ENCODE data around the gene SFXN5.

The SFXN5 gene

DNA sequence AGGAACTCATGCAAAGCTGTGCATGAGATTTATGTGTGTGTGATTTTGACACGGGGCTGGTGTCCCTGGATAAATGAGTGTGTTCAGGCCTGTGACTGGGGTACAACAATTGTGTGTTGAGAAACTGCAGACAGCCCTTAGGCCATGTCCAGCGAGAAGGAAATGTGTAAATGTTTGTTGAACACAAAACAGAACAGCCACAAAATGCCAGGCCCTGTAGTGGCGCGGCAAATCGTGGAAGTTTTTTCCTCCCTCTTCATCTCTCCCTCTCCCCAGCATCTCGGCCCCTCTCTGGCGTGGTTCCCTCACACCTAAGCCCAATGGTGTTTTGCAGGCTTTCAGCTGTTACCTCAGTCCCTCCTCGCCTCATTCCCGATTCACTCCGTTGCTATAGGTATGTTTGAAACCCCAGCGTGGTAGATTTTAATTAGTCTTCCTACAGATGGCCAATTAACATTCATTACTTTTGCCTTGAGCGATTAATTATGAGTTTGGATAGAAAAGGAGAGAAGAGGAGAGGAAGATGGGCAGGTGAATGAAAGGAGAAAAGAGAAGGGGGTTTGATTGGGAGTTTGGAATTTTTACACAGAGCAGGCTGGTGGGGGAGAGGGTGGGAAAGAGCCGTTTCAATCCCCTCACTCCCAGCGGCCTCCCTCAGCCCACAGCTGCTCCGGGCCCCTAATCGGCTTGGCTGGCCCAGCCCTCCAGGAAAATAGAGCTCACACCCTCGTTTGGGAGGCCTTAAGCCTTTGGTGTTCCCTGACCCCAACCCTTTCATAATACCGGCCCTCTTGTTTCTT, 173.5 kb downstream of the SFXN5 start:
- TF ChIP-seq, protein P1, sequence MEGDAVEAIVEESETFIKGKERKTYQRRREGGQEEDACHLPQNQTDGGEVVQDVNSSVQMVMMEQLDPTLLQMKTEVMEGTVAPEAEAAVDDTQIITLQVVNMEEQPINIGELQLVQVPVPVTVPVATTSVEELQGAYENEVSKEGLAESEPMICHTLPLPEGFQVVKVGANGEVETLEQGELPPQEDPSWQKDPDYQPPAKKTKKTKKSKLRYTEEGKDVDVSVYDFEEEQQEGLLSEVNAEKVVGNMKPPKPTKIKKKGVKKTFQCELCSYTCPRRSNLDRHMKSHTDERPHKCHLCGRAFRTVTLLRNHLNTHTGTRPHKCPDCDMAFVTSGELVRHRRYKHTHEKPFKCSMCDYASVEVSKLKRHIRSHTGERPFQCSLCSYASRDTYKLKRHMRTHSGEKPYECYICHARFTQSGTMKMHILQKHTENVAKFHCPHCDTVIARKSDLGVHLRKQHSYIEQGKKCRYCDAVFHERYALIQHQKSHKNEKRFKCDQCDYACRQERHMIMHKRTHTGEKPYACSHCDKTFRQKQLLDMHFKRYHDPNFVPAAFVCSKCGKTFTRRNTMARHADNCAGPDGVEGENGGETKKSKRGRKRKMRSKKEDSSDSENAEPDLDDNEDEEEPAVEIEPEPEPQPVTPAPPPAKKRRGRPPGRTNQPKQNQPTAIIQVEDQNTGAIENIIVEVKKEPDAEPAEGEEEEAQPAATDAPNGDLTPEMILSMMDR (conservative IDR thresholded peaks at IDR 0.05; ENCODE audit: control insufficient read depth, insufficient read depth, low read depth, low read length): no peak

DNA sequence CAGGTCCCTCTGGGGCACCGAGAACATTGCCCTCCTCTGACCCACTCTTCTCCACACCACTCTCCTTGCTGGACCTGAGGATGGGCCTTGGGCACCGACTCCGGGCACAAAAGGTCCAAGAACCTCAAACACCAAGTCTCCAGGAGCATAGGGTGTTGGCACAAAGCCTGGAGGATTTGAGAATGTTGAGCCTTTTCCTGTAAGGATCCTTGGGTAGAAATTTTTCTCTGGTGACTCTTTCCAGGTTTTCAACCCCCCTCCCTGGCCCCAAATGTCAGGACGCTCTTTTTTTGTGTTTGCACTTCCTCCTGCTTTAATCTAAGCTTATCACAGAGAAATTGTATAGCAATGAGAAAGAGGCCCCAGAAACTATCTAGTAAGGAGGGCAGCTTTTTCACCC, 175.1 kb downstream of the SFXN5 start:
- TF ChIP-seq, protein P1 (conservative IDR thresholded peaks at IDR 0.05; ENCODE audit: control insufficient read depth, insufficient read depth, low read depth, low read length): no peak
- DNase-seq (ENCODE audit: low read depth): no peak

More for the DNA sequence above, 173.5 kb downstream of the SFXN5 start:
- H3K4me3 ChIP-seq (ENCODE audit: control insufficient read depth, low read depth, low read length): no peak overlapping the region
- no peak for DNase-seq (ENCODE audit: low read depth)

DNA sequence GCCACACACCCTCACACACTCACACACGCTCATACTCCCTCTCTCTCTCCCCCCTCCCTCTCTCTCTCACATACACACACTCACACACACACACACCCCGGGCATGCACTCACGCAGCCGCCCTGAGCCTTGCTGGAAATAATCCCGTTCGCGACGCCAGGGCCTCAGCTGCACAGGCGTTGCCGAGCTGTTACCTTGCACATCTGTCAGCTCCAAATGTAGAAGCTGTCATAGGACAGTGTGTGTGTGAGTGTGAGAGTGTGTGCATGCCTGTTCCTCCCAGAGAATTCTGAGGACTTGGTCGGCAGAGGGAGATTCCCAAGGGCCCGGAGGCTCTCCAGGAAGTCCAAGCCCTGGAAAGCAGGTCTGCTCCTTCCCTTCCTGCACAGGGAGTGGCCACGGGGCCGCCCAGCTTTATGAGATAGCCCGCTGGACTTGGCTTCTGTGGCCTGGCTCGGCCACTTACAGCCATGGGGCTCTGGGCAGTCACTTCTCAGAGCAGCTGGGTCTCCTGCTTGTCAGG, 175.7 kb downstream of the SFXN5 start:
- TF ChIP-seq, protein P1 (conservative IDR thresholded peaks at IDR 0.05; ENCODE audit: control insufficient read depth, insufficient read depth, low read depth, low read length): no peak
- H3K4me3 ChIP-seq (ENCODE audit: control insufficient read depth, low read depth, low read length): no peak overlapping the region

More for the DNA sequence above, 175.1 kb downstream of the SFXN5 start:
- H3K4me3 ChIP-seq (ENCODE audit: control insufficient read depth, low read depth, low read length): no peak overlapping the region

DNA sequence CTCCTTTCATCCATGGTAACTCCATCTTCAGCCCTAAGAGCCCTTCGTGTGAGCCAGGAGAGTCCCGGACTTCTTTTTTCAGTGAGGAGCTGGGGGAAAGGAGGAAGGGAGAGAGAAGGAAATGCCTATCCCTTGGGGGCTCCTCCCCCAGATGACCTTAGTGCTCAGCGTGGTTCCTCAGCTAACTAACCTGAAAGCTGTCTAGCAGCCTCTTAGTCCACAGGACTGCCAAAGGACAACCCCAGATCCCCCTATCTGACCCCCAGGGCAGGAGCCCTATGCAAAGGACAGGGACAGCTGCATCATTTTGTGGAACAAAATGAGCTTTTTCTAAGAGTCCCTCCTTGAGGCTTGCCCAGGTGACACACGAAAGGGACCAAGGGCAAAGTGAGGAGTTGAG, 176.4 kb downstream of the SFXN5 start:
- H3K4me3 ChIP-seq (ENCODE audit: control insufficient read depth, low read depth, low read length): no peak overlapping the region
- TF ChIP-seq, protein P1 (conservative IDR thresholded peaks at IDR 0.05; ENCODE audit: control insufficient read depth, insufficient read depth, low read depth, low read length): no peak
- DNase-seq (ENCODE audit: low read depth): no peak

More for the DNA sequence above, 175.7 kb downstream of the SFXN5 start:
- peak; percentile 44 for DNase-seq (ENCODE audit: low read depth)

DNA sequence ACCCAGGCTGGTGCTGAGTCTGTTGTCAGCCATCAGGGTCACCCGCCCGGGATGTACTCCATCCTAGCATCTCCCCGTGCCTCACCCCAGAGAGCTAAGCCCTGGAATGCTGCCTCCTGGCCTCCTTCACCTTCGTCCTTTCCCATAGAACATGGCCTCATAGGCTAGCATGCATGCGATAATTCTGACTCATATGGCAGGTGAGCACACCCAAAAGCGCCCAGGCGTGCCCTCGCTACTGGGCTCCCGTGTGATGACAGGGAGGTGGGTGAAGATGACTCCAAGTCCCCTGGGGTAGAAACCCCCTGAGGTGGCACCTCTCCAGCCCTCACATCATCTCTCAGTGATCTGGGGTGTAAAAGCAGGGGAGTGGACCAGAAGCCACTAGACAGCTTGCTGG, 177.0 kb downstream of the SFXN5 start:
- DNase-seq (ENCODE audit: low read depth): no peak
- TF ChIP-seq, protein P1 (conservative IDR thresholded peaks at IDR 0.05; ENCODE audit: control insufficient read depth, insufficient read depth, low read depth, low read length): no peak
- H3K4me3 ChIP-seq (ENCODE audit: control insufficient read depth, low read depth, low read length): no peak overlapping the region

DNA sequence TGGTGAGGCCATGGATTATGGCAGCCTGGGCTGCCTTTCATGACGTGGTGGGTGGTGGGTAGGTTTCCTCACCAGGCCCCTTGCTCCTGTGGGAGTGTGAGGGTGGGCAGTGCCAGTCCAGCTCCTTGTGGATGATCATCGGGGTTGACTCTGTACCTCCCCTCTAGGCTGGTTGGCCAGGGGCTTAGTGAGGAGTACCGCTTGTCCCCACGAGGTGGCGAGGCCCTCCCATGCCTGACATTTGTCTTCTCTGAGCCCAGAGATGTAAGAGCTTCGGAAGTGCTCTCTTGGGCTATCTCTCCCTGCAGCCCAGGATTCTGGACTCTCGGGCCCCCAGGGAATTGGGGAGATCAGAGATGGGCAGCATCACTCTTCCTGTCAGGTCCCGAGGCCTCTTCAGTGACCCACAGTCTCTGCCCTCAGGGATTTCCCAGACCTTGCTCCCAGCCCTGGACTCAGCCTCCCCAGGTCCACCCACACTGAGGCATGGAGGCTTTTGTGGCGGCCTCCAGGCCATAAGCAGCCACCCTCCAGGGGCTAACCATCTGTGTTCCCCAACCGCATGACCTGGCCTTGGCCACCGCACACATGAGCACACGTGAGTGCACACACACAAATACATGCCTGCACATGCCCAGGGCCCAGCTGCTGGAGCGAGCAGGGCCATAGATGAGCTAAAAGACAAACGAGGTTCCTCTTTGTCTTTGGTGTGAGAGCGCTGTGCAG, 177.8 kb downstream of the SFXN5 start:
- peak; percentile 70 for DNase-seq (ENCODE audit: low read depth)
- no peak overlapping the region for H3K4me3 ChIP-seq (ENCODE audit: control insufficient read depth, low read depth, low read length)
- TF ChIP-seq, protein P1 (conservative IDR thresholded peaks at IDR 0.05; ENCODE audit: control insufficient read depth, insufficient read depth, low read depth, low read length): peak; percentile 78
